ENCODE measurements around the gene VDAC1. TPM values are rescaled to one million over a fixed set of nuclear protein-coding genes. Genes with fewer than 3 reads are reported as not detected.

VDAC1 gene
- total RNA-seq, 1 donor from 2014 or later: 501 TPM

DNA sequence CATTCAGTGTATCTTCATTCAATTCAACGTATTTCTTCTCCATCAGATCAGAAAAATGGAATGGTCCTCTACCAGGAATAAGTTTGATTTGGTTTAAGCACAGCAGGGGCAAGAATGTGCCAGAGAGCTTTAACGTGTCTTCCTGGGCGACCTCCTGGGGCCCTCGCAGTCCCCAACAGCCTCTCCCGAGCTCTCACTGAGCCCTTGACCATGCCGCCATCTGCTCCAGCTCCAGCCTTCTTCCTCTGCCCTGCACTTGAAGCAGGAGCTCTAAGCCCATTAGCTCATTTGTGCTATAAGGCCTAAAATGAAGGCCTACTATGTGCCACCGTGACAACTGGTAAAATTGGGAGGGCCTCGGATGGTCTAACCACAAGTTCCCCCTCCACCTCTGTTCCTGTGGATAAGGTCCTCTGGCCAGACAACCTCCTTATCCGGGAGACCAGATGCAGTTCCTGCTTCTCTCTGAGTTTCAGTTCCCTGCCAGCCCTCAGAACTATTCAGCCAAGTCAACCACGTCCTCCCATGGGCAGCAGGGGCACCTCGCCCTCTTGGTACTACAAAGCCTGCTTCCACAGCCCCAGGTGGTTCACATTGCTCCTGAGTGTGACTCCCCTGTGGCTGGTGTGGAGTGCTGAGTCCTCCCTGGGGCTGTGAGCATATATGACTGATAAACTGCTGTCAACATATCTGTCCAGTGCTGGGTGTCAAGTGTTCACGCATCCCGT lies 72.2 kb downstream of the VDAC1 start:
- no peak for DNase-seq
- Histone ChIP-seq H3K4me3 (no peak overlapping the region), H3K4me1 (peaks cover 15% of the 10 kb centered on the region), H3K27me3 (ENCODE audit: low read depth) (no peaks in the 10 kb centered on the region), H3K9me3 (replicated peaks) (no peaks in the 10 kb centered on the region), H3K36me3 (no peaks in the 10 kb centered on the region), H3K27ac (replicated peaks) (no peak overlapping the region)
- intact Hi-C loops (cut with micrococcal nuclease): no loop called here
- TF ChIP-seq, protein P1, sequence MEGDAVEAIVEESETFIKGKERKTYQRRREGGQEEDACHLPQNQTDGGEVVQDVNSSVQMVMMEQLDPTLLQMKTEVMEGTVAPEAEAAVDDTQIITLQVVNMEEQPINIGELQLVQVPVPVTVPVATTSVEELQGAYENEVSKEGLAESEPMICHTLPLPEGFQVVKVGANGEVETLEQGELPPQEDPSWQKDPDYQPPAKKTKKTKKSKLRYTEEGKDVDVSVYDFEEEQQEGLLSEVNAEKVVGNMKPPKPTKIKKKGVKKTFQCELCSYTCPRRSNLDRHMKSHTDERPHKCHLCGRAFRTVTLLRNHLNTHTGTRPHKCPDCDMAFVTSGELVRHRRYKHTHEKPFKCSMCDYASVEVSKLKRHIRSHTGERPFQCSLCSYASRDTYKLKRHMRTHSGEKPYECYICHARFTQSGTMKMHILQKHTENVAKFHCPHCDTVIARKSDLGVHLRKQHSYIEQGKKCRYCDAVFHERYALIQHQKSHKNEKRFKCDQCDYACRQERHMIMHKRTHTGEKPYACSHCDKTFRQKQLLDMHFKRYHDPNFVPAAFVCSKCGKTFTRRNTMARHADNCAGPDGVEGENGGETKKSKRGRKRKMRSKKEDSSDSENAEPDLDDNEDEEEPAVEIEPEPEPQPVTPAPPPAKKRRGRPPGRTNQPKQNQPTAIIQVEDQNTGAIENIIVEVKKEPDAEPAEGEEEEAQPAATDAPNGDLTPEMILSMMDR (IDR thresholded peaks at IDR 0.05; ENCODE audit: borderline replicate concordance): no peak

DNA sequence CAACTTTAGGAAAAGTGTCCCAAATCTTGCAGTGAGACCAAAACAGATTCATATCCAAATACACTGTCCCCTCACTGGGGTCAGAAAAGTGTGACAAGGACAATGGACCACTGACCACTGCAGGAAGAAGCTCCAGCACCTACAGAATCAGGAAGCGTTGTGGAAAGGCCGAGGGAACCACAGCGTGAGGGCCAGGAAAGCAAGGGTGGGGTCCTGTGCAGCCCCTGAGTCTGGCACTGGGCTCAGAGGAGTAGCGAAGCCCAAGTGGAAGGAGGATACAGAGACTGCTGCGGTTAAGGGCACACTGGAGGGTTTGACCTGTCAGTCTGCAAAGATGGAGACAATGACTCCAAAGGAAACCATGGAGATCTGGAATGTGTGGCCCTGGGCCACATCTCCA lies 73.2 kb downstream of the VDAC1 start:
- no peaks in the 10 kb centered on the region for H3K36me3 ChIP-seq
- H3K4me3 ChIP-seq: no peak overlapping the region
- intact Hi-C loops (cut with micrococcal nuclease): no loop called here
- no peak for DNase-seq
- H3K4me1 ChIP-seq: peaks cover 15% of the 10 kb centered on the region
- H3K27ac ChIP-seq (replicated peaks): no peak overlapping the region
- TF ChIP-seq, protein P1 (IDR thresholded peaks at IDR 0.05; ENCODE audit: borderline replicate concordance): no peak
- H3K27me3 ChIP-seq (ENCODE audit: low read depth): peaks cover under 1% of the 10 kb centered on the region
- no peaks in the 10 kb centered on the region for H3K9me3 ChIP-seq (replicated peaks)

DNA sequence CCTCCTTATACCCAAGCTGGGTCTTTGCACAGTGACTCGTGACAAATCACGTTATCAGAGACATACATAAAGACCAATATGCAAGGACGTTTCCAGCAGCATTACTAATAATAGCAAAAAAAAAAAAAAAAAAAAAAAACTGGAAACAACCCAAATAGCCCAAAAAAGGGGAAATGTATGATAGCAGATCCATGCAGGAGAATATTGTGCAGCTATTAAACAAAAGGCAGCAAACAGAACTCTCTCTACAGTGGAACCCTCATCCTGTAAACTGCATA lies 74.0 kb downstream of the VDAC1 start:
- Histone ChIP-seq H3K4me3 (no peak overlapping the region), H3K27ac (replicated peaks) (no peak overlapping the region), H3K36me3 (no peaks in the 10 kb centered on the region), H3K27me3 (ENCODE audit: low read depth) (peaks cover 9% of the 10 kb centered on the region), H3K9me3 (replicated peaks) (no peaks in the 10 kb centered on the region), H3K4me1 (peaks cover 15% of the 10 kb centered on the region)
- intact Hi-C loops (cut with micrococcal nuclease): no loop called here
- no peak for DNase-seq
- TF ChIP-seq, protein P1 (IDR thresholded peaks at IDR 0.05; ENCODE audit: borderline replicate concordance): no peak

DNA sequence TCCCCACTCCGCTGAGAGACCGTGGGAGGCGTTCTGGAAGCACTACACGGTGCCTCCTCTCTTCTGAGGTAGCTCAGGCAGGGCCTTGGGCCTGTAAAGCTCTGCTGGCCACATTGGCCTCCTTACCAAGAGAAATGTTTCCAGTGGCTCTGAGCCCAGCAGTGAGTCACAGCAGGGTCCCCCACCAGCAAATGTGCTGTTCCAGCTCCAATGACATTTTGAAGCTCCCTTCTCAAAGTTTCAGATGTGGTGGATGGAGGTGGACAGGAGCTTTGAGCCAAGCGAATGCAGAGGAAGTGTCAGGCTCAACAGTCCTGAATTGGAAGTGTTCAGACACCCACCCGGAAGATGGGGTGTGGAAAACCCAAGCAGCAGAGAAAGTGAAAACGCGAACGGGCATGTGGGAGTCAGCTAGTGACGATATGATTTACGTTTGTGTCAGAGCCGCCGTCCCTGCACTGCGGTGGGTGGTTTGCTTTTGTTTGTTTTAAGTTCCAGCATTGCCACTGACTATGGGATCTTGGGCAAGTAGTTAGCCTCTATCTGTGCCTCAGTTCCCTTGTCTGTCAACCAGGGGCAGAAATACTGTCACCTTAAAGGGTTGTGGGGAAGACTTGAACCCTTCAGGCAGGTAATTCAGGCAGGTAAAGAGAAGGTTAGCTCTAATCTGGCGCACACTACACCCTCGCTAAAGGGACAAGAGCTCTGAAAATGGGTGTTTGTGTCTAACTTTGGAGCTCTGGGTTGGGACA lies 74.5 kb downstream of the VDAC1 start:
- no peak overlapping the region for H3K4me3 ChIP-seq
- H3K36me3 ChIP-seq: no peaks in the 10 kb centered on the region
- peaks cover 14% of the 10 kb centered on the region for H3K27me3 ChIP-seq (ENCODE audit: low read depth)
- H3K27ac ChIP-seq (replicated peaks): no peak overlapping the region
- TF ChIP-seq, protein P1 (IDR thresholded peaks at IDR 0.05; ENCODE audit: borderline replicate concordance): no peak
- DNase-seq: no peak
- peaks cover 12% of the 10 kb centered on the region for H3K4me1 ChIP-seq
- intact Hi-C loops (cut with micrococcal nuclease): no loop called here
- H3K9me3 ChIP-seq (replicated peaks): no peaks in the 10 kb centered on the region

DNA sequence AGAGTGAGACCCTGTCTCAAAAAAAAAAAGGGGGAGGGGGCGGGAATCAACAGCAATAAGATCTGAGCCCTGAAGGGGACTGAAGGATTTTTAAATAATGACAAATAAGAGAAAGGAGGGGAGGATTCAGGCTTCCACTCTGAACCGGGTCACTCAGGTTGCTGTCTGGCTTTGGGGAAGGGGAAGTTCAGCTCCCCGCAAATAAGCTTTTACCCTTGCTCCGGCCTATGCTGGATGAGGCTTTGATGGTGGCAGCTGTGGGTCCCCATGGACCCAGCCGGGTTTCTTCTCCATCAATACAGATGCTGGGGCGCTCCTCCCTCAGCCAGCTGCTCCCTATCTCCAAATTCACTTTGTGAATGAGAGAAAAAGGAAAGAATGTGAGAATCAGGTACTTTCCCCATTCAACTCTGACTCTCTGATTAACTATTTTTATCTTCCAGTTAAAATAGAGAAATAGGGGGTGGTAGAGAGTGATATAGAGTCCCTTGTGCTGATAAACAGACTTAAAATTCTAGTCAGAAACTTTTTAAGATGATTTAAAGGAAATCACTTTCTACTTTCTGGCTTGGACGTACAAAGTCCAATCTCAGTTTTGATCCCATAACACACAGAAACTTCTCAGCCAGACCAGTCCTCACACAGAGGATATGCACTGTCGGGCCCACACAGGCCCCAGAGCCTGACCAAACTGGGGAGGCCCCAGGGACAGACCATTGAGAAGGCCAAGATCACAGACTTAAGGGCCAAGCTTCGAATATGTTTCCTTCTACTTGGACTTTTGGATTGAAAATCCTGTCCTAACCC lies 76.0 kb downstream of the VDAC1 start:
- no peak for DNase-seq
- TF ChIP-seq, protein P1 (IDR thresholded peaks at IDR 0.05; ENCODE audit: borderline replicate concordance): no peak
- intact Hi-C loops (cut with micrococcal nuclease): no loop called here
- no peak overlapping the region for H3K4me3 ChIP-seq
- peaks cover 6% of the 10 kb centered on the region for H3K4me1 ChIP-seq
- H3K27me3 ChIP-seq (ENCODE audit: low read depth): peaks cover 22% of the 10 kb centered on the region
- no peaks in the 10 kb centered on the region for H3K36me3 ChIP-seq
- no peaks in the 10 kb centered on the region for H3K9me3 ChIP-seq (replicated peaks)
- H3K27ac ChIP-seq (replicated peaks): no peak overlapping the region
